HG02610 (cell line): ENCODE results near the gene DNAJC30.

Experiments used
- ATAC-seq: cut with Tn5 transposase; IDR thresholded peaks from one replicate; pipeline ENCODE4 v1.9.1; 2021; ENCODE audit warnings: mild to moderate bottlenecking, moderate library complexity; ENCODE audit not compliant: unreplicated experiment

The DNAJC30 gene

GRCh38 chr7:73708961-73709549, 25.8 kb upstream of the DNAJC30 start:
- no peak for ATAC-seq

GRCh38 chr7:73707045-73707631, 23.9 kb upstream of the DNAJC30 start:
- no peak for ATAC-seq

- ATAC-seq = no peak
These were observed 23.1 kb upstream of the DNAJC30 start for GRCh38 chr7:73706126-73707044.

- no peak for ATAC-seq
These were observed 22.3 kb upstream of the DNAJC30 start for GRCh38 chr7:73705551-73705920.

- ATAC-seq = no peak
These were observed 21.6 kb upstream of the DNAJC30 start for GRCh38 chr7:73704640-73705550.

GRCh38 chr7:73703757-73704639, 20.7 kb upstream of the DNAJC30 start:
- ATAC-seq = peak; percentile 45

GRCh38 chr7:73703225-73703624, 20.0 kb upstream of the DNAJC30 start:
- no peak for ATAC-seq

GRCh38 chr7:73702665-73703064, 19.4 kb upstream of the DNAJC30 start:
- ATAC-seq = no peak

GRCh38 chr7:73702226-73702625, 19.0 kb upstream of the DNAJC30 start:
- ATAC-seq = no peak

GRCh38 chr7:73701357-73701995, 18.2 kb upstream of the DNAJC30 start:
- ATAC-seq = no peak

GRCh38 chr7:73700581-73701134, 17.4 kb upstream of the DNAJC30 start:
- no peak for ATAC-seq

- no peak for ATAC-seq
These were observed 16.8 kb upstream of the DNAJC30 start for GRCh38 chr7:73700069-73700423.

GRCh38 chr7:73699370-73700068, 16.3 kb upstream of the DNAJC30 start:
- no peak for ATAC-seq

GRCh38 chr7:73698410-73698809, 15.2 kb upstream of the DNAJC30 start:
- no peak for ATAC-seq

GRCh38 chr7:73696372-73696771, 13.1 kb upstream of the DNAJC30 start:
- ATAC-seq = no peak

- no peak for ATAC-seq
These were observed 7.4 kb upstream of the DNAJC30 start for GRCh38 chr7:73690646-73691045.

GRCh38 chr7:73688288-73688687, 5.0 kb upstream of the DNAJC30 start:
- no peak for ATAC-seq

- no peak for ATAC-seq
These were observed 2.1 kb upstream of the DNAJC30 start for GRCh38 chr7:73685311-73685710.
